DND-41 (cell line): Measurements from ENCODE around the gene XKR8.

Source experiments
- CTCF ChIP-seq: IDR thresholded peaks from 2 replicates; pipeline ENCODE4 v1.5.1; 2012; ENCODE audit warnings: borderline replicate concordance, low read length, moderate library complexity, mild to moderate bottlenecking; ENCODE audit not compliant: poor library complexity, severe bottlenecking; ENCODE audit errors: extremely low read depth
- EZH2 ChIP-seq: IDR thresholded peaks from 3 replicates; pipeline ENCODE4 v1.6.1; 2012; ENCODE audit warnings: borderline replicate concordance, low read depth, mild to moderate bottlenecking, moderate library complexity, low read length, inconsistent platforms; ENCODE audit not compliant: severe bottlenecking

- TF ChIP-seq CTCF, result no peak
- TF ChIP-seq EZH2, result no peak
Measured at GRCh38 chr1:27935721-27936120, 24.1 kb upstream of the XKR8 start.
